ENCODE results near the gene CEP128. TPM values are rescaled to one million over a fixed set of nuclear protein-coding genes. Genes with fewer than 3 reads are reported as not detected.

The CEP128 gene
- total RNA-seq, 4 donors from 2014 or later: 7.4 to 30.4 (median 11.7) TPM

GRCh38 chr14:80567905-80568536 lies 373.5 kb downstream of the CEP128 start:
- WGBS: 53% methylated on average over 6 of the region's 6 CpGs

GRCh38 chr14:80565001-80565400 lies 376.5 kb downstream of the CEP128 start:
- H3K27me3 ChIP-seq: no peaks in the 10 kb centered on the region
- H3K4me1 ChIP-seq: peaks cover 8% of the 10 kb centered on the region
- WGBS: 63% methylated on average over 5 of the region's 5 CpGs
- TF ChIP-seq CTCF (IDR thresholded peaks at IDR 0.05): no peak
- no peak for TF ChIP-seq POLR2AphosphoS5 (IDR thresholded peaks at IDR 0.05)
- no peak for TF ChIP-seq POLR2A (IDR thresholded peaks at IDR 0.05)
- TF ChIP-seq EP300 (IDR thresholded peaks at IDR 0.05): no peak
- no peak overlapping the region for H3K27ac ChIP-seq
- no peaks in the 10 kb centered on the region for H3K36me3 ChIP-seq
- DNase-seq (ENCODE audit: low spot score in 2 of 2): no peak
- H3K4me3 ChIP-seq: no peak overlapping the region
- no peaks in the 10 kb centered on the region for H3K9me3 ChIP-seq

More at GRCh38 chr14:80567905-80568536, 373.5 kb downstream of the CEP128 start:
- peaks cover 8% of the 10 kb centered on the region for H3K4me1 ChIP-seq
- no peaks in the 10 kb centered on the region for H3K27me3 ChIP-seq
- H3K9me3 ChIP-seq: no peaks in the 10 kb centered on the region
- peak overlapping the region; percentile 9 for H3K4me3 ChIP-seq
- TF ChIP-seq POLR2AphosphoS5 (IDR thresholded peaks at IDR 0.05) (no peak), POLR2A (IDR thresholded peaks at IDR 0.05) (no peak), EP300 (IDR thresholded peaks at IDR 0.05) (no peak), CTCF (IDR thresholded peaks at IDR 0.05) (no peak)
- H3K27ac ChIP-seq: no peak overlapping the region
- DNase-seq (ENCODE audit: low spot score in 2 of 2): no peak
- H3K36me3 ChIP-seq: no peaks in the 10 kb centered on the region

- no peak for TF ChIP-seq CTCF (IDR thresholded peaks at IDR 0.05)
- TF ChIP-seq POLR2A (IDR thresholded peaks at IDR 0.05): no peak
- TF ChIP-seq POLR2AphosphoS5 (IDR thresholded peaks at IDR 0.05): no peak
- TF ChIP-seq EP300 (IDR thresholded peaks at IDR 0.05): no peak
Measured at GRCh38 chr14:80564051-80564450, 377.5 kb downstream of the CEP128 start.

DNA sequence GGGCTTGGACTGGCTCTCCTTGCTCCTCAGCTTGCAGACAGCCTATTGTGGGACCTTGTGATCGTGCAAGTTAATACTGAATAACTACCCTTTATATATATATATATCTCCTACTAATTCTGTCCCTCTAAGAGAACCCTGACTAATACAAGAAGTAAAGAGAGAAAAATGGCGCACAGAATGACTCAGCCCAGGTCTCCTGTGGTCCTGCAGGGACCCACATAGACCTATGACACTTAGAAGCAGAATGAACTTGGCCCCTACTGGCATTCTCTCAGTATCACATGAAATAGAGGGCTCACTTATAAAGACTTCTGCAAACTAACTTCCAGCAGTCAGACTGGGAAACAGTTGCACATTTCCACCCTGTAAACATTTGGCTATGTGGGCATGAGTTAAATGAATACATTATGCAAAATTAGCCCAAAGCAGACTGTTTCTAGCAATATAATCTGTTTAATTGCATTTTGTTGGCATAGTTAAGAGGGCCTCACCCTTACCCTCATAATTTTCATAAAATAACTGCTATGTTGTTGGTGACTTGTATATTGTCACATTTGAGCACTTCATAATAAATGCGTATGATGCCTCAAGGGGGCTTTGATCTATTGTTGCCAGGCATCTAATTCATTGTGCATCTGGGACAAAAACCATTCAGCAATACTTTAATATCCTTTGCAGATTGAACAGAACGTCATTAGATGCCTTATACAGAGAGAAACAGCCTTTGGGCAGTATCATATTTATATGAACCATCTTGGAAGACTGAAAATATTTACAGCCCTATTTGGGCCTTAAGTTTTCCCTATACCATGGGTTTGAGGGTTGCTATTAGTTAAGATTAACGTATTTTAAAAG lies 380.5 kb downstream of the CEP128 start:
- no peak for TF ChIP-seq POLR2AphosphoS5 (IDR thresholded peaks at IDR 0.05)
- no peak for TF ChIP-seq CTCF (IDR thresholded peaks at IDR 0.05)
- TF ChIP-seq EP300 (IDR thresholded peaks at IDR 0.05): no peak
- no peak for TF ChIP-seq POLR2A (IDR thresholded peaks at IDR 0.05)
- H3K36me3 ChIP-seq: no peaks in the 10 kb centered on the region
- H3K9me3 ChIP-seq: no peaks in the 10 kb centered on the region
- WGBS: 88% methylated on average over 5 of the region's 5 CpGs
- no peaks in the 10 kb centered on the region for H3K27me3 ChIP-seq
- no peak overlapping the region for H3K27ac ChIP-seq
- no peak overlapping the region for H3K4me3 ChIP-seq
- H3K4me1 ChIP-seq: no peaks in the 10 kb centered on the region
- no peak for DNase-seq (ENCODE audit: low spot score in 2 of 2)

More at GRCh38 chr14:80564051-80564450, 377.5 kb downstream of the CEP128 start:
- DNase-seq (ENCODE audit: low spot score in 2 of 2): no peak
- Histone ChIP-seq H3K27me3 (no peaks in the 10 kb centered on the region), H3K36me3 (no peaks in the 10 kb centered on the region), H3K4me3 (no peak overlapping the region), H3K4me1 (peaks cover 8% of the 10 kb centered on the region), H3K9me3 (no peaks in the 10 kb centered on the region), H3K27ac (no peak overlapping the region)

DNA sequence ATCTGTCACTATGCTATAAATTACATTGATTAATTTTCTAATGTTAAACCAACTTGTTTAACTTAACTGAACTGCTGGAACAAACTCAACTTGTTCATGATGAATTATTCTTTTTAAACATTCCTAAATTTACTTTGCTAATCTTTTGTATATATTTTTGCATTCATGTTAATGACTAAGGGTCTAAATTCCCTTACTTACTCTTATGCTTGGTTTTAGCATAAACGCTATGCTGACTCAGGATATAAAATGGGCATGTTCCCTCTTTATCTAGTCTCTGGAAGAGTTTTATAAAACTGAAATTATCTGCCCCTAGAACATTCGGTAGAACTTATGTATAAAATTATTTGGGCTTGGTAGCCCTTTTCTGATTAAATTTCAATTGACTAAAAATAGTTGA lies 387.4 kb downstream of the CEP128 start:
- DNase-seq (ENCODE audit: low spot score in 2 of 2): no peak
- Histone ChIP-seq H3K36me3 (no peaks in the 10 kb centered on the region), H3K27me3 (no peaks in the 10 kb centered on the region), H3K4me1 (no peaks in the 10 kb centered on the region), H3K27ac (no peak overlapping the region), H3K9me3 (no peaks in the 10 kb centered on the region), H3K4me3 (no peak overlapping the region)
- TF ChIP-seq EP300 (IDR thresholded peaks at IDR 0.05): no peak
- 93% methylated on average over 2 of the region's 2 CpGs for WGBS

Measured in suprapubic skin (tissue), 4 donors.